IPS-15b (cell line): ENCODE data around the gene CDH16.

ENCODE experiments used
- H3K27me3 ChIP-seq: one replicate; pipeline ENCODE4 v1.6.1; 2013; ENCODE audit warnings: low read length; ENCODE audit not compliant: control insufficient read depth, insufficient read depth
- H3K36me3 ChIP-seq: one replicate; pipeline ENCODE4 v1.6.1; 2013; ENCODE audit warnings: low read length; ENCODE audit not compliant: control insufficient read depth, insufficient read depth
- H3K4me1 ChIP-seq: one replicate; pipeline ENCODE4 v1.6.1; 2013; ENCODE audit warnings: mild to moderate bottlenecking, low read length; ENCODE audit not compliant: control insufficient read depth, insufficient read depth
- H3K4me3 ChIP-seq: one replicate; pipeline ENCODE4 v1.5.1; 2013; ENCODE audit warnings: low read depth, low read length
- H3K9ac ChIP-seq: one replicate; pipeline ENCODE4 v1.6.1; 2013; ENCODE audit warnings: low read depth, mild to moderate bottlenecking, low read length
- H3K9me3 ChIP-seq: one replicate; pipeline ENCODE4 v1.6.1; 2013; ENCODE audit warnings: mild to moderate bottlenecking, low read length; ENCODE audit not compliant: control insufficient read depth, insufficient read depth

The CDH16 gene

GRCh38 chr16:66904846-66905632 lies 13.6 kb downstream of the CDH16 start:
- H3K4me1 ChIP-seq = peaks cover 2% of the 10 kb centered on the region
- H3K4me3 ChIP-seq = no peak overlapping the region
- H3K9ac ChIP-seq = no peak overlapping the region
- H3K9me3 ChIP-seq = no peaks in the 10 kb centered on the region
- H3K36me3 ChIP-seq = no peaks in the 10 kb centered on the region
- H3K27me3 ChIP-seq = peaks cover 5% of the 10 kb centered on the region

GRCh38 chr16:66904428-66904845 lies 14.2 kb downstream of the CDH16 start:
- H3K4me3 ChIP-seq = no peak overlapping the region
- H3K4me1 ChIP-seq = peaks cover 2% of the 10 kb centered on the region
- H3K36me3 ChIP-seq = no peaks in the 10 kb centered on the region
- no peak overlapping the region for H3K9ac ChIP-seq
- no peaks in the 10 kb centered on the region for H3K9me3 ChIP-seq
- H3K27me3 ChIP-seq = peaks cover 5% of the 10 kb centered on the region

GRCh38 chr16:66903544-66904427 lies 14.9 kb downstream of the CDH16 start:
- Histone ChIP-seq H3K9ac (no peak overlapping the region), H3K9me3 (no peaks in the 10 kb centered on the region), H3K4me3 (no peak overlapping the region)

GRCh38 chr16:66902648-66903543 lies 15.8 kb downstream of the CDH16 start:
- Histone ChIP-seq H3K27me3 (no peaks in the 10 kb centered on the region), H3K9me3 (no peaks in the 10 kb centered on the region), H3K4me1 (peaks cover 2% of the 10 kb centered on the region), H3K9ac (no peak overlapping the region), H3K4me3 (no peak overlapping the region), H3K36me3 (no peaks in the 10 kb centered on the region)

More at GRCh38 chr16:66903544-66904427, 14.9 kb downstream of the CDH16 start:
- Histone ChIP-seq H3K4me1 (peaks cover 2% of the 10 kb centered on the region), H3K36me3 (no peaks in the 10 kb centered on the region), H3K27me3 (peaks cover 3% of the 10 kb centered on the region)

GRCh38 chr16:66901626-66902025 lies 17.1 kb downstream of the CDH16 start:
- Histone ChIP-seq H3K36me3 (no peaks in the 10 kb centered on the region), H3K9me3 (no peaks in the 10 kb centered on the region), H3K4me3 (no peak overlapping the region), H3K9ac (no peak overlapping the region), H3K27me3 (no peaks in the 10 kb centered on the region), H3K4me1 (peaks cover 2% of the 10 kb centered on the region)

GRCh38 chr16:66900721-66901441 lies 17.8 kb downstream of the CDH16 start:
- Histone ChIP-seq H3K4me1 (peaks cover 2% of the 10 kb centered on the region), H3K36me3 (no peaks in the 10 kb centered on the region), H3K4me3 (no peak overlapping the region), H3K9ac (no peak overlapping the region), H3K9me3 (no peaks in the 10 kb centered on the region), H3K27me3 (no peaks in the 10 kb centered on the region)

GRCh38 chr16:66899945-66900710 lies 18.6 kb downstream of the CDH16 start:
- no peaks in the 10 kb centered on the region for H3K36me3 ChIP-seq
- H3K4me3 ChIP-seq = no peak overlapping the region
- no peaks in the 10 kb centered on the region for H3K27me3 ChIP-seq
- peaks cover 2% of the 10 kb centered on the region for H3K4me1 ChIP-seq
- no peak overlapping the region for H3K9ac ChIP-seq
- no peaks in the 10 kb centered on the region for H3K9me3 ChIP-seq

- H3K36me3 ChIP-seq = no peaks in the 10 kb centered on the region
- H3K4me3 ChIP-seq = no peak overlapping the region
- no peaks in the 10 kb centered on the region for H3K9me3 ChIP-seq
- H3K27me3 ChIP-seq = no peaks in the 10 kb centered on the region
- no peak overlapping the region for H3K9ac ChIP-seq
- peaks cover 2% of the 10 kb centered on the region for H3K4me1 ChIP-seq
Measured at GRCh38 chr16:66899310-66899944, 19.3 kb downstream of the CDH16 start.

- Histone ChIP-seq H3K9me3 (no peaks in the 10 kb centered on the region), H3K4me1 (peaks cover 2% of the 10 kb centered on the region), H3K9ac (no peak overlapping the region), H3K36me3 (no peaks in the 10 kb centered on the region), H3K27me3 (no peaks in the 10 kb centered on the region), H3K4me3 (no peak overlapping the region)
Measured at GRCh38 chr16:66898933-66899309, 19.8 kb downstream of the CDH16 start.

- peaks cover 2% of the 10 kb centered on the region for H3K4me1 ChIP-seq
- no peaks in the 10 kb centered on the region for H3K36me3 ChIP-seq
Measured at GRCh38 chr16:66898207-66898606, 20.5 kb downstream of the CDH16 start.

More at GRCh38 chr16:66898207-66898606, 20.5 kb downstream of the CDH16 start:
- Histone ChIP-seq H3K27me3 (no peaks in the 10 kb centered on the region), H3K4me3 (no peak overlapping the region), H3K9me3 (no peaks in the 10 kb centered on the region), H3K9ac (no peak overlapping the region)
